KMS-11 (cell line): ENCODE results near the gene ACVR1.

ENCODE experiments used
- H2AFZ ChIP-seq: fragments of 200-600 bp; sonication (generic); 2 replicates; pipeline ENCODE4 v1.6.1; 2016; ENCODE audit warnings: antibody characterized with exemption, mixed run types, low read depth
- H3K27ac ChIP-seq: fragments of 200-600 bp; sonication (generic); 2 replicates; pipeline ENCODE4 v1.6.1; 2016; ENCODE audit warnings: mild to moderate bottlenecking, mixed run types
- H3K27me3 ChIP-seq: fragments of 200-600 bp; sonication (generic); 2 replicates; pipeline ENCODE4 v1.6.1; 2017; ENCODE audit warnings: mild to moderate bottlenecking, low read depth, mixed run types, moderate library complexity; ENCODE audit not compliant: insufficient read depth
- H3K36me3 ChIP-seq: fragments of 200-600 bp; sonication (generic); 2 replicates; pipeline ENCODE4 v1.6.1; 2017; ENCODE audit warnings: mild to moderate bottlenecking, mixed run types; ENCODE audit not compliant: insufficient read depth
- H3K4me1 ChIP-seq: fragments of 200-600 bp; sonication (generic); 2 replicates; pipeline ENCODE4 v1.6.1; 2016; ENCODE audit warnings: mild to moderate bottlenecking, low read depth, mixed run types; ENCODE audit not compliant: poor library complexity, severe bottlenecking
- H3K4me2 ChIP-seq: fragments of 200-600 bp; sonication (generic); 2 replicates; pipeline ENCODE4 v1.7.0; 2016; ENCODE audit warnings: mild to moderate bottlenecking, mixed run types
- H3K4me3 ChIP-seq: fragments of 200-600 bp; sonication (generic); IDR thresholded peaks from 2 replicates; pipeline ENCODE4 v1.6.1; 2017; ENCODE audit warnings: low read depth, low read length, mixed read lengths; ENCODE audit not compliant: insufficient read depth
- H3K79me2 ChIP-seq: fragments of 200-600 bp; sonication (generic); 2 replicates; pipeline ENCODE4 v1.6.1; 2016; ENCODE audit warnings: low read depth, mixed run types; ENCODE audit not compliant: insufficient read depth
- H3K9ac ChIP-seq: fragments of 200-600 bp; sonication (generic); 2 replicates; pipeline ENCODE4 v1.6.1; 2016; ENCODE audit warnings: mild to moderate bottlenecking, mixed run types
- H4K20me1 ChIP-seq: fragments of 200-600 bp; sonication (generic); 2 replicates; pipeline ENCODE4 v1.6.1; 2016; ENCODE audit warnings: mild to moderate bottlenecking, mixed run types; ENCODE audit not compliant: insufficient read depth
- CTCF ChIP-seq: fragments of 200-600 bp; sonication (generic); conservative IDR thresholded peaks from 2 replicates; pipeline ENCODE4 v1.6.1; 2017; ENCODE audit warnings: low read depth, mild to moderate bottlenecking, antibody characterized with exemption, low read length, moderate library complexity, mixed read lengths

The ACVR1 gene

GRCh38 chr2:157691131-157691530 lies 185.0 kb downstream of the ACVR1 start:
- Histone ChIP-seq H4K20me1 (no peaks in the 10 kb centered on the region), H3K4me1 (peaks cover 32% of the 10 kb centered on the region), H3K4me2 (no peak overlapping the region), H3K36me3 (no peaks in the 10 kb centered on the region), H3K79me2 (no peaks in the 10 kb centered on the region), H3K4me3 (no peak overlapping the region), H3K27ac (no peak overlapping the region), H2AFZ (no peak overlapping the region), H3K27me3 (no peaks in the 10 kb centered on the region), H3K9ac (no peak overlapping the region)
- TF ChIP-seq CTCF: no peak
